Sigmoid colon (tissue), 7 donors: ENCODE results near the gene RAPGEF5. TPM values are rescaled to one million over a fixed set of nuclear protein-coding genes. Genes with fewer than 3 reads are reported as not detected.

Source experiments
- DNase-seq: peaks from one replicate; pipeline ENCODE4 v3.0.0-alpha.2; 2019
- H3K27ac ChIP-seq, 4 donors: fragments of 200-600 bp; sonication (generic); one replicate each; pipeline ENCODE4 v1.5.1; 2016 to 2019; ENCODE audit warnings: mild to moderate bottlenecking in 1 of 4
- H3K27me3 ChIP-seq, 3 donors: fragments of 200-600 bp; sonication (generic); one replicate each; pipeline ENCODE4 v1.5.1; 2019; ENCODE audit warnings: mild to moderate bottlenecking in 1 of 3
- H3K36me3 ChIP-seq, 4 donors: fragments of 200-600 bp; sonication (generic); one replicate each; pipeline ENCODE4 v1.5.1; 2016 to 2019
- H3K4me1 ChIP-seq, 4 donors: fragments of 200-600 bp; sonication (generic); one replicate each; pipeline ENCODE4 v1.5.1; 2017 to 2019
- H3K4me3 ChIP-seq, 4 donors: fragments of 200-600 bp; sonication (generic); one replicate each; pipeline ENCODE4 v1.5.1; 2017 to 2019; ENCODE audit warnings: mild to moderate bottlenecking in 2 of 4, moderate library complexity in 1 of 4
- H3K9me3 ChIP-seq, 4 donors: fragments of 200-600 bp in 3 of 4; sonication (generic) in 3 of 4; one replicate each; pipeline versions ENCODE4 v1.5.1 to v1.6.1; 2013 to 2019
- CTCF ChIP-seq, 4 experiments: fragments of 450-650 bp in 3 of 4; fragments of 200-600 bp in 1 of 4; IDR thresholded peaks; one replicate each; pipeline ENCODE4 v1.5.1; 2016 to 2019; ENCODE audit warnings: antibody characterized with exemption in 4 of 4, mild to moderate bottlenecking in 3 of 4, moderate library complexity in 2 of 4
- EP300 ChIP-seq, 4 donors: sonication (generic); formaldehyde crosslinking; IDR thresholded peaks; one replicate each; pipeline ENCODE4 v1.6.1; 2017; ENCODE audit warnings: antibody characterized with exemption in 4 of 4
- POLR2A ChIP-seq, 2 donors: fragments of 450-650 bp; IDR thresholded peaks; one replicate each; pipeline ENCODE4 v1.6.1; 2016; ENCODE audit warnings: antibody characterized with exemption in 2 of 2, mild to moderate bottlenecking in 2 of 2, moderate library complexity in 2 of 2
- POLR2AphosphoS5 ChIP-seq, 4 donors: sonication (generic); formaldehyde crosslinking; IDR thresholded peaks; one replicate each; pipeline ENCODE4 v1.6.1; 2017; ENCODE audit warnings: antibody characterized with exemption in 4 of 4
- WGBS, 2 donors: extraction: QIAGEN DNeasy Blood & Tissue Kit; methylation state at CpG; one replicate each; pipeline ENCODE4 v1.1.7; 2013; 5-methylcytosine and 5-hydroxymethylcytosine counted together
- intact Hi-C: fragments of 100-400 bp; cut with DNase I; formaldehyde crosslinking; loops from one replicate; pipeline ENCODE4 v1.15.1; 2023
- polyA plus RNA-seq, 3 donors: library from polyadenylated mRNA; stranded (reverse); fragments of 200-250 nt; gene quantifications; one replicate each; pipeline ENCODE4 v1.2.3, GENCODE V29; 2013
- total RNA-seq, 4 donors: library from RNA; depleted of rRNA; stranded (reverse); fragments of >200 nt; gene quantifications; one replicate each; pipeline ENCODE4 v1.1.0, GENCODE V29; 2016
- donor health status: healthy with polysubstance abuse.
- donor health status: Bipolar disorder and iron deficiency.
- donor health status: healthy.

RAPGEF5 gene
- total and polyA plus RNA-seq, 7 donors = 6.0 to 17.9 (median 12.6) TPM

GRCh38 chr7:22090512-22090911, 266.4 kb downstream of the RAPGEF5 start:
- H3K4me3 ChIP-seq = no peak overlapping the region
- no peak for DNase-seq
- H3K4me1 ChIP-seq = peaks cover 0 to 15% (median 6%) of the 10 kb centered on the region in 4 donors
- intact Hi-C loops = no loop called here
- no peak overlapping the region for H3K27ac ChIP-seq
- no peak for TF ChIP-seq POLR2A (IDR thresholded peaks at IDR 0.05)
- no peak for TF ChIP-seq POLR2AphosphoS5 (IDR thresholded peaks at IDR 0.05)
- no peak for TF ChIP-seq EP300 (IDR thresholded peaks at IDR 0.05)
- TF ChIP-seq CTCF (IDR thresholded peaks at IDR 0.05) = no peak
- no peaks in the 10 kb centered on the region for H3K9me3 ChIP-seq
- WGBS, 2 donors = 91 to 92% methylated on average over 24 of the region's 24 CpGs
- H3K27me3 ChIP-seq = no peaks in the 10 kb centered on the region
- H3K36me3 ChIP-seq = no peaks in the 10 kb centered on the region

DNA sequence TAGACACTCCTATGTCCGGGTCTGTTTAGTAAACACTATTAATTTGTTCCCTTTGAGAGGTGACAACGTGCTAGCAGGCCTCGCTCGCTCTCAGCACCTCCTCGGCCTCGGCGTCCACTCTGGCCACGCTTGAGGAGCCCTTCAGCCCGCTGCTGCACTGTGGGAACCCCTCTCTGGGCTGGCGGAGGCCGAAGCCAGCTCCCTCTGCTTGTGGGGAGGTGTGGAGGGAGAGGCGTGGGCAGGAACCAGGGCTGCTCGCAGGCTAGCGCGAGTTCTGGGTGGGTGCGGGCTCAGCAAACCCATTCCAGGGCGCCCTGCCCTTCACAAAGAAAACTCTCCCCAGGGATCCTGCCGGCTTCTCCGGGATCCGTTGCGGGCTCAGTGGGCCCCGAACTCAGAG, 266.8 kb downstream of the RAPGEF5 start:
- DNase-seq = no peak
- intact Hi-C loops = no loop called here
- no peak overlapping the region for H3K27ac ChIP-seq
- H3K27me3 ChIP-seq = no peaks in the 10 kb centered on the region
- H3K4me3 ChIP-seq = no peak overlapping the region
- H3K9me3 ChIP-seq = no peaks in the 10 kb centered on the region
- WGBS, 2 donors = 91 to 92% methylated on average over 22 of the region's 22 CpGs
- H3K4me1 ChIP-seq = peaks cover 0 to 15% (median 6%) of the 10 kb centered on the region in 4 donors
- H3K36me3 ChIP-seq = no peaks in the 10 kb centered on the region
- TF ChIP-seq CTCF (IDR thresholded peaks at IDR 0.05) = no peak

- peaks cover 0 to 15% (median 7%) of the 10 kb centered on the region in 4 donors for H3K4me1 ChIP-seq
- intact Hi-C loops = no loop called here
- DNase-seq = no peak
- no peaks in the 10 kb centered on the region for H3K36me3 ChIP-seq
- no peaks in the 10 kb centered on the region for H3K27me3 ChIP-seq
- no peaks in the 10 kb centered on the region for H3K9me3 ChIP-seq
- H3K4me3 ChIP-seq = no peak overlapping the region
- no peak for TF ChIP-seq CTCF (IDR thresholded peaks at IDR 0.05)
- no peak for TF ChIP-seq POLR2A (IDR thresholded peaks at IDR 0.05)
- no peak for TF ChIP-seq EP300 (IDR thresholded peaks at IDR 0.05)
- no peak for TF ChIP-seq POLR2AphosphoS5 (IDR thresholded peaks at IDR 0.05)
- no peak overlapping the region for H3K27ac ChIP-seq
Measured at GRCh38 chr7:22088827-22089226, 268.1 kb downstream of the RAPGEF5 start.

DNA sequence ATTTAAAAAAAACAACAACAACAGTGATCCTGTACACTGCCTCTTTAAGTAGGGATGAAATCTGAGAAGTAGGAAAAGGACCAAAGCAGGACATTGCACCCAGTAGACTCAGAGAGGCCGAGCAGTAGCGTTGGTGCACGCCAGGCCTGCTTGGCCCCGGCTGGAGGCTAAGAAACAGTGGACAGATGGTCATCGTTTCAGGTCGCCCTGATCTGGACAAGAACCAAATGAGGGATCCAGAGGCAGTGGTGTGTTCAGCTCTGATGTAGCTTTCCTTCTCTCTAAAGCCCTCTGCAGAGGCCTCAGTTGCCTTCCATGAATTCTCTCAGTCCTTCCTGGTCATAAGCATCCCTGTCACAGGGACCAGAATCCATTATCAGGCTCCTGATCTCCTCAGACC, 269.1 kb downstream of the RAPGEF5 start:
- Histone ChIP-seq H3K4me3 (no peak overlapping the region), H3K27me3 (no peaks in the 10 kb centered on the region), H3K36me3 (no peaks in the 10 kb centered on the region), H3K27ac (no peak overlapping the region), H3K4me1 (peaks cover 0 to 9% (median 3%) of the 10 kb centered on the region in 4 donors), H3K9me3 (no peaks in the 10 kb centered on the region)
- intact Hi-C loops = no loop called here
- no peak for DNase-seq
- 69 to 87% methylated on average over 6 of the region's 6 CpGs for WGBS, 2 donors
- TF ChIP-seq CTCF (IDR thresholded peaks at IDR 0.05) = no peak
- TF ChIP-seq POLR2AphosphoS5 (IDR thresholded peaks at IDR 0.05) = no peak
- no peak for TF ChIP-seq EP300 (IDR thresholded peaks at IDR 0.05)

DNA sequence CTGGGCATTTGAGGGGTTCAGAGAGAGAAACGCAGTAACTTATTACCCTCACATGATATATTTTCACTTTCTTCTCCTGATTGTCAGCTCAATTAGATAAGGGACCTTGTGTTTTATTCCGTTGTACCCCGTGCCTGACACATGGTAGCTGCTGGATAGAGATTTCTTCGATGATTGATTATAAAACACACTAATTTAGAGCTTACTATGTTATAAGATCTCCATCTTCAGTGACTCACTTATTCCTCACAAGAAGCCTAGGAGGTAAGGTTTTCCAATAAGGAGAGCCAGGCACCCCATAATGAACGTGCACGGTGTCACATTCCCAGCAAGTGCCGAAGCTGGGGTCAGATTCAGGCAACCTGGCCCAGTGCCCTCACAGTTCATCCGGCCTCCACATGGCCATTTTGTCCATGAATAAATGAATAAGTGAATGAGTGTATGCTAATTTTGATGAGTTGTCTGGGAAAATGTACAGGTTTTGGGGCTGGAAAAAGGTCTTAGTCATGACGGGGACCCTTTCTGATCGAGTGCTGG, 273.2 kb downstream of the RAPGEF5 start:
- H3K9me3 ChIP-seq = no peaks in the 10 kb centered on the region
- WGBS, 2 donors = 29 to 51% methylated on average over 10 of the region's 10 CpGs
- intact Hi-C loops = loop anchor here (5.0 kb wide), 4 partner anchors 81 to 1306 kb away; partner anchors contain the start of genes CDCA7L and SP4
- H3K27me3 ChIP-seq = peaks cover 0 to 13% (median 0%) of the 10 kb centered on the region in 3 donors
- H3K36me3 ChIP-seq = no peaks in the 10 kb centered on the region
- DNase-seq = no peak
- H3K27ac ChIP-seq = peak overlapping the region; percentile 79 to 88 (median 84)
- H3K4me3 ChIP-seq = peak overlapping the region; percentile 52 to 73 (median 60)
- peaks cover 0 to 14% (median 6%) of the 10 kb centered on the region in 4 donors for H3K4me1 ChIP-seq
- TF ChIP-seq POLR2AphosphoS5 (IDR thresholded peaks at IDR 0.05) (no peak), CTCF (IDR thresholded peaks at IDR 0.05) (no peak), POLR2A (IDR thresholded peaks at IDR 0.05) (no peak)
